IgD-negative memory B cell (primary cell): ENCODE data around the gene OR2AT4. TPM values are rescaled to one million over a fixed set of nuclear protein-coding genes. Genes with fewer than 3 reads are reported as not detected.

ENCODE experiments used
- H3K27ac Mint-ChIP-seq, 3 donors: one replicate each; pipeline ENCODE4 v1.8.0; 2020 to 2022; ENCODE audit warnings: mild to moderate bottlenecking in 3 of 3, mixed read lengths in 3 of 3, moderate library complexity in 1 of 3
- H3K27me3 Mint-ChIP-seq: one replicate; pipeline ENCODE4 v1.8.0; 2021; ENCODE audit warnings: mixed read lengths
- H3K36me3 Mint-ChIP-seq: one replicate; pipeline ENCODE4 v1.8.0; 2020; ENCODE audit warnings: mild to moderate bottlenecking, mixed read lengths
- H3K4me1 Mint-ChIP-seq, 3 donors: one replicate each; pipeline ENCODE4 v1.8.0; 2020 to 2022; ENCODE audit warnings: mixed read lengths in 3 of 3, mild to moderate bottlenecking in 1 of 3
- H3K4me3 Mint-ChIP-seq, 4 donors: one replicate each; pipeline ENCODE4 v1.8.0; 2020 to 2022; ENCODE audit warnings: mild to moderate bottlenecking in 4 of 4, mixed read lengths in 4 of 4, moderate library complexity in 3 of 4
- H3K9me3 Mint-ChIP-seq, 3 donors: one replicate each; pipeline ENCODE4 v1.8.0; 2020 to 2021; ENCODE audit warnings: mixed read lengths in 3 of 3, mild to moderate bottlenecking in 1 of 3
- polyA plus RNA-seq: library from polyadenylated mRNA; unstranded; fragments of 300-500 nt; fragmentation: Illumina TruSeq; gene quantifications from one replicate; pipeline ENCODE4 v1.2.3, GENCODE V29; 2021

Gene OR2AT4
- polyA plus RNA-seq, 1 donor from 2014 or later: not detected

DNA sequence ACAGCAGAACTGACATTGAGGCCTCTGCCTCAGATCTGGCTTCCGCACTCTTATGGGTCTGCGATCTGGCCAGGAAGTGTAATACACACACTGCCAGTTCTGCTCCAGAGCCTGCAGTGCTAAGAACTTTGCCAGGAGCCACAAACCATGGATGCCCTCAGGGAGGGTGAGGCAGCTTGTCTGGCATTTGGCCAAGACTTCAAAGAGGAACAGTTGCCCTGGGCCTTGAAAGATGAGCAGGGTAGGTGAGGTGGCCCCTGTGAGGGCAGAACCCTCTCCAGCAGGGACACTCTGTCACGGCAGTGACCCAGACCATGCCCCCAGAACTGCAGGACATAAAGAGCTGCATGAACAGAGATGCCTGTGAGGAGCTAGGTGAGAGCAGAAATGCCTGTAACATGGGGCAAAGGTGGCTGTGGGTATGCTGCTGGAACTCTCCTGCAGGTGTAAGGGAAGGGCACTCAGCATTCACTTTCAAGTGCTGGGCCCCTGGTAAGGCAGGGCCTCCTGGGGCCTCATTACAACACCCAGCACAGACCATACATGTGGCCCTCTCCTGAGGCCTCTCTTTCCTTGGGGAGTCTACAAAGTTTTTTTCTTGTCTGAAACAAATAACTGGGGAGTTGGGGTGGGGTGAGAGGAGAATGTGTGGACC lies 60.6 kb downstream of the OR2AT4 start:
- Mint-ChIP-seq H3K27ac (peak overlapping the region in 1 of 3 donors; percentile 78), H3K27me3 (no peaks in the 10 kb centered on the region), H3K4me1 (peaks cover 2 to 6% (median 4%) of the 10 kb centered on the region in 3 donors), H3K36me3 (peaks cover 6% of the 10 kb centered on the region), H3K9me3 (peaks cover 0 to 8% (median 2%) of the 10 kb centered on the region in 3 donors), H3K4me3 (no peak overlapping the region)

DNA sequence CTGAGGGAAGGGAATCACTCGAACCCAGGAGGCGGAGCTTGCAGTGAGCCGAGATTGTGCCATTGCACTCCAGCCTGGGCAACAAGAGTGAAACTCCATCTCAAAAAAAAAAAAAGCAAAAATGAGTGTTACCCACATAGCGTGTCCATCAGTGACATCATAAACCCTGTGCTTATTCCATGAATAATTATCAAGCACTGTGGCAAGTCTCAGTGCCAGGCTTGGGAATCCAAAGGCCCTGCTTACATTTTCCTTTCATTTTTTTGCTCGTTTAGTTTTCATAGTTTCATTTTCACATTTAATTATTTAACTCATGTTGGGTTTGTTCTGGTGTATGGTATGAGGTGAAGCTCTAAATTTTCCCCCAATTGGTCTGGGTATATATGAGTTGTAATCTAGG lies 61.4 kb downstream of the OR2AT4 start:
- Mint-ChIP-seq H3K27me3 (no peaks in the 10 kb centered on the region), H3K27ac (no peak overlapping the region), H3K36me3 (peaks cover 3% of the 10 kb centered on the region), H3K9me3 (peaks cover 0 to 4% (median 0%) of the 10 kb centered on the region in 3 donors), H3K4me3 (peak overlapping the region in 1 of 4 donors; percentile 43), H3K4me1 (peaks cover 2 to 6% (median 4%) of the 10 kb centered on the region in 3 donors)

DNA sequence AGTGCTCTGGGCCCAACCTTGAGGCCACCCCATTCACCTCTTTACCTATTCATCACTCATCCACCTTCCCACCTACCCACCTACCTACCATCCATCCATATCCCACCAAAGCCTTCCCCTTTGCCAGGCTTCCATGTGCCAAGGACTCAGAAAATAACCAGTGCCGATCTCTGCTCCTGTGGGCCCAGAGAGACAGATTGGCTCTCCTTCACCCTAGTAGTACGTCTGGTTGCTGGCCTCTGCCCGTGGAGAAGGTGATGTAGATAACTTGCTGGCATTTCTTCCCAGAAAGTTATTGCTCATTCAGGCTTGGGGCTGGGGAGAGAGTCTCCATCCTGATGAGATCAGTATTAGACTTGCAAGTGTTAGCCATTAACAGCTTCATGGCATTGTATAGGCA lies 62.8 kb downstream of the OR2AT4 start:
- H3K4me1 Mint-ChIP-seq: peaks cover 2 to 6% (median 4%) of the 10 kb centered on the region in 3 donors

DNA sequence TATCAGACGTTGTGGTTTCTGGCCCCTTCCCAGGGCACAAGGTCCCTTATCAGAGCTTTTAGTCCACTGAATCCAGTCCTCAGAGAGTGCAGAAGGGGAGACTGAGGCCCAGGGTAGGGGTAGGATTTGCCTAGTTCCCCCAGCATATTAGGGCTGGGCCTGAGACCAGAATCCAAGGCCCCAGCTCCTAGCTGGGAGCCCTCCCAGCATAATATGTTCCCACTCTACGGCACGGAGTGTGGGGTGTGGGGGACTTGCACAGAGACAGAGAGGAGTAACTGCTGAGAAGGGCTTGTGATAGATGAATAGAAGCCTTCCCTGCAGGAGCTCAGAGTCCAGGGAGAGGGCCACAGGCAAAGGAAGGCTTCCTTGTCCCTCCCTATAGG lies 64.1 kb downstream of the OR2AT4 start:
- Mint-ChIP-seq H3K27me3 (no peaks in the 10 kb centered on the region), H3K36me3 (peaks cover 2% of the 10 kb centered on the region), H3K9me3 (no peaks in the 10 kb centered on the region), H3K27ac (no peak overlapping the region), H3K4me3 (no peak overlapping the region), H3K4me1 (peaks cover 2 to 6% (median 4%) of the 10 kb centered on the region in 3 donors)

More for the DNA sequence above, 62.8 kb downstream of the OR2AT4 start:
- Mint-ChIP-seq H3K4me3 (no peak overlapping the region), H3K27me3 (no peaks in the 10 kb centered on the region), H3K27ac (no peak overlapping the region), H3K36me3 (peaks cover 4% of the 10 kb centered on the region), H3K9me3 (no peaks in the 10 kb centered on the region)

DNA sequence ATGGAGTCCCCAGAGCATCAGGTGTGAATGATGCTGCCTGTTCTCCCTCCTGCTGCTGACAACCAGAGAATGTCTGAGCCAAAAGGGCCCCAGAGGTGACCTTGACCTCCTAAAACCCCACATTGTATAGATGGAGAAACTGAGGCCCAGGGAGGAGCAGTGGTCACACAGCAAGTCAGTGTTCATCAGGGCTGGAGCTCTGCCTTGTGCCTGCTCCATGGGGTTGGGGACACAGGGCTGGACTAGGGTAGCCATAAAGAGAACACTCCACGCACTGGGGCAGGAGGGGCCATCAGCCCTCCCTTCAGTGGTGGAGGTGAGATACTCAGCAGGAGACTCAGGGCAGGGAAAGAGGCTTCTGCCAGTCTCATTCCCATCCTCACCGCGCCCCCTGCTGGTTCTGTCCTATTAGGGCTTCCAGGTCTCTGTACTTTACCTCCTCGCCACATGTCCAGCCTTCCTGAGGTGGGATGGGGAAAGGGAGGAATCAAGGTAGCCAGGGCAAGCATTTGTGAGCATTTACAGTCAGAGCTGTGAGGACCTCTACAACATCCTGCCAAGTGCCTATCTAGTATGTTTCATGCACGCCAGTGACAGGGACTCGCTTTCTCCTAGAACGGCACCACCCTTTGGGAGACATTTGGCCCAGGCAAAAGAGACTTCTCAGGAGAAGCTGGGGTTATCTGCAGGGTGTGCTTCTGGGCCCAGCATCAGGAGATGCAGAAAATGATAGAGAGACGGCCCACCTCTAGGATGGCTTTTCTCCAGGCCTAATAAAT lies 64.7 kb downstream of the OR2AT4 start:
- Mint-ChIP-seq H3K4me1 (peaks cover 2 to 6% (median 4%) of the 10 kb centered on the region in 3 donors), H3K9me3 (no peaks in the 10 kb centered on the region), H3K27ac (no peak overlapping the region), H3K36me3 (peaks cover 2% of the 10 kb centered on the region), H3K27me3 (no peaks in the 10 kb centered on the region), H3K4me3 (no peak overlapping the region)

Other genes with a start within 250 kb of the OR2AT4 start
- 4.8 TPM for gene XRRA1, start 147.8 kb downstream of the OR2AT4 start, polyA plus RNA-seq
- gene SPCS2, start 147.6 kb downstream of the OR2AT4 start, polyA plus RNA-seq: 322 TPM
- 0.89 TPM for gene NEU3, start 107.9 kb downstream of the OR2AT4 start, polyA plus RNA-seq
- not detected for gene SLCO2B1, start 54.2 kb upstream of the OR2AT4 start, polyA plus RNA-seq
- not detected for gene TPBGL, start 143.9 kb upstream of the OR2AT4 start, polyA plus RNA-seq